Measurements from ENCODE around the gene ATG7.

DNA sequence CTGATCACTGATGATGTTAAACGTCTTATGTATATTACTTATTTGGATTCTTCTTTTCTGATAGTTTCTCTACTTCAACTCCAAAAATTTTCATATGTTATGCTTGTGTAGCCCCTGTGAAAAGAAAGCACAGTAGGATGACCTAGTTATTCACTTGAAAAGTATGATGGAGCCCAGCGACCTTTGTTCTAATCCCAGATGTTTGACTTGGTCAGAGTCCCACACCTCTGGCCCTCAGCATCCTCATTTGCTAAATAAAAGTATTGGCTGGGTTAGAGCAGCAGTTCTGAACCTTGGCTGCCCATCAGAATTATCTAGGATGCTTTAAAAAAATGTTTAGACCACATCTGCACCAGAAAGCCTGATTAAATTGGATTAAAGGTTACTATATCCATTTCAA is 173.7 kb downstream of the ATG7 start:
- TF ChIP-seq, protein P1, sequence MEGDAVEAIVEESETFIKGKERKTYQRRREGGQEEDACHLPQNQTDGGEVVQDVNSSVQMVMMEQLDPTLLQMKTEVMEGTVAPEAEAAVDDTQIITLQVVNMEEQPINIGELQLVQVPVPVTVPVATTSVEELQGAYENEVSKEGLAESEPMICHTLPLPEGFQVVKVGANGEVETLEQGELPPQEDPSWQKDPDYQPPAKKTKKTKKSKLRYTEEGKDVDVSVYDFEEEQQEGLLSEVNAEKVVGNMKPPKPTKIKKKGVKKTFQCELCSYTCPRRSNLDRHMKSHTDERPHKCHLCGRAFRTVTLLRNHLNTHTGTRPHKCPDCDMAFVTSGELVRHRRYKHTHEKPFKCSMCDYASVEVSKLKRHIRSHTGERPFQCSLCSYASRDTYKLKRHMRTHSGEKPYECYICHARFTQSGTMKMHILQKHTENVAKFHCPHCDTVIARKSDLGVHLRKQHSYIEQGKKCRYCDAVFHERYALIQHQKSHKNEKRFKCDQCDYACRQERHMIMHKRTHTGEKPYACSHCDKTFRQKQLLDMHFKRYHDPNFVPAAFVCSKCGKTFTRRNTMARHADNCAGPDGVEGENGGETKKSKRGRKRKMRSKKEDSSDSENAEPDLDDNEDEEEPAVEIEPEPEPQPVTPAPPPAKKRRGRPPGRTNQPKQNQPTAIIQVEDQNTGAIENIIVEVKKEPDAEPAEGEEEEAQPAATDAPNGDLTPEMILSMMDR (IDR thresholded peaks at IDR 0.05), result no peak
- no peak for TF ChIP-seq EZH2 (IDR thresholded peaks at IDR 0.05)

Data from neural progenitor cell (in vitro differentiated cells).